Measurements from ENCODE around the gene PPWD1. TPM values are rescaled to one million over a fixed set of nuclear protein-coding genes. Genes with fewer than 3 reads are reported as not detected.

The PPWD1 gene
- polyA plus RNA-seq, 1 donor from 2014 or later = 121 TPM

DNA sequence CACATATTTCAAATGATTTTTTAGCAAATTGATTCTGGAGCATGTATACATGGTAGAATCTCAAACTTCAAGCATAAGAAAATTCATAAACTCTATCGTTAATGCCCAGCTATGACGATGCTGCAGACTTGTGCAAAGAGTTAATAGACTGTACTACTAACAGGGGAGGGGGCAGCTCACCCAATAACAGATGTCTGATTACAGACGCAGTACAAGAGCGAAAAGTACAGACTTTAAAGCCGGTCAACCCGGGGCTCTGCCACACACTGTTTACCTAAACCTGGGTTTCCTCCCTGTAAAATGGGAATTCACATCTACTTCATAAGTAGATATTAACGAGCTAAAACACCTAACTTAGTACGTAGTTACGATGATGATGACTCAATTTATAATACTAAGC lies 60.4 kb downstream of the PPWD1 start:
- peak overlapping the region; percentile 98 for H3K4me3 ChIP-seq (ENCODE audit: low read length)
- H3F3A ChIP-seq (ENCODE audit: insufficient read depth, low read length, poor library complexity, severe bottlenecking) = peaks cover 4% of the 10 kb centered on the region
- TF ChIP-seq EZH2 (IDR thresholded peaks at IDR 0.05; ENCODE audit: borderline replicate concordance, insufficient read depth, low read length, poor library complexity, severe bottlenecking) (no peak), TAF1 (IDR thresholded peaks at IDR 0.05; ENCODE audit: low read depth) (no peak), POLR2AphosphoS5 (IDR thresholded peaks at IDR 0.05) (no peak), EP300 (conservative IDR thresholded peaks at IDR 0.05; ENCODE audit: poor library complexity, severe bottlenecking) (no peak), SMC3 (conservative IDR thresholded peaks at IDR 0.05; ENCODE audit: poor library complexity) (no peak), MXI1 (conservative IDR thresholded peaks at IDR 0.05; ENCODE audit: poor library complexity, severe bottlenecking) (no peak), RAD21 (conservative IDR thresholded peaks at IDR 0.05) (no peak)
- TF ChIP-seq, protein P1, sequence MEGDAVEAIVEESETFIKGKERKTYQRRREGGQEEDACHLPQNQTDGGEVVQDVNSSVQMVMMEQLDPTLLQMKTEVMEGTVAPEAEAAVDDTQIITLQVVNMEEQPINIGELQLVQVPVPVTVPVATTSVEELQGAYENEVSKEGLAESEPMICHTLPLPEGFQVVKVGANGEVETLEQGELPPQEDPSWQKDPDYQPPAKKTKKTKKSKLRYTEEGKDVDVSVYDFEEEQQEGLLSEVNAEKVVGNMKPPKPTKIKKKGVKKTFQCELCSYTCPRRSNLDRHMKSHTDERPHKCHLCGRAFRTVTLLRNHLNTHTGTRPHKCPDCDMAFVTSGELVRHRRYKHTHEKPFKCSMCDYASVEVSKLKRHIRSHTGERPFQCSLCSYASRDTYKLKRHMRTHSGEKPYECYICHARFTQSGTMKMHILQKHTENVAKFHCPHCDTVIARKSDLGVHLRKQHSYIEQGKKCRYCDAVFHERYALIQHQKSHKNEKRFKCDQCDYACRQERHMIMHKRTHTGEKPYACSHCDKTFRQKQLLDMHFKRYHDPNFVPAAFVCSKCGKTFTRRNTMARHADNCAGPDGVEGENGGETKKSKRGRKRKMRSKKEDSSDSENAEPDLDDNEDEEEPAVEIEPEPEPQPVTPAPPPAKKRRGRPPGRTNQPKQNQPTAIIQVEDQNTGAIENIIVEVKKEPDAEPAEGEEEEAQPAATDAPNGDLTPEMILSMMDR (IDR thresholded peaks at IDR 0.05; ENCODE audit: poor library complexity, severe bottlenecking) = no peak
- TF ChIP-seq, protein P2, sequence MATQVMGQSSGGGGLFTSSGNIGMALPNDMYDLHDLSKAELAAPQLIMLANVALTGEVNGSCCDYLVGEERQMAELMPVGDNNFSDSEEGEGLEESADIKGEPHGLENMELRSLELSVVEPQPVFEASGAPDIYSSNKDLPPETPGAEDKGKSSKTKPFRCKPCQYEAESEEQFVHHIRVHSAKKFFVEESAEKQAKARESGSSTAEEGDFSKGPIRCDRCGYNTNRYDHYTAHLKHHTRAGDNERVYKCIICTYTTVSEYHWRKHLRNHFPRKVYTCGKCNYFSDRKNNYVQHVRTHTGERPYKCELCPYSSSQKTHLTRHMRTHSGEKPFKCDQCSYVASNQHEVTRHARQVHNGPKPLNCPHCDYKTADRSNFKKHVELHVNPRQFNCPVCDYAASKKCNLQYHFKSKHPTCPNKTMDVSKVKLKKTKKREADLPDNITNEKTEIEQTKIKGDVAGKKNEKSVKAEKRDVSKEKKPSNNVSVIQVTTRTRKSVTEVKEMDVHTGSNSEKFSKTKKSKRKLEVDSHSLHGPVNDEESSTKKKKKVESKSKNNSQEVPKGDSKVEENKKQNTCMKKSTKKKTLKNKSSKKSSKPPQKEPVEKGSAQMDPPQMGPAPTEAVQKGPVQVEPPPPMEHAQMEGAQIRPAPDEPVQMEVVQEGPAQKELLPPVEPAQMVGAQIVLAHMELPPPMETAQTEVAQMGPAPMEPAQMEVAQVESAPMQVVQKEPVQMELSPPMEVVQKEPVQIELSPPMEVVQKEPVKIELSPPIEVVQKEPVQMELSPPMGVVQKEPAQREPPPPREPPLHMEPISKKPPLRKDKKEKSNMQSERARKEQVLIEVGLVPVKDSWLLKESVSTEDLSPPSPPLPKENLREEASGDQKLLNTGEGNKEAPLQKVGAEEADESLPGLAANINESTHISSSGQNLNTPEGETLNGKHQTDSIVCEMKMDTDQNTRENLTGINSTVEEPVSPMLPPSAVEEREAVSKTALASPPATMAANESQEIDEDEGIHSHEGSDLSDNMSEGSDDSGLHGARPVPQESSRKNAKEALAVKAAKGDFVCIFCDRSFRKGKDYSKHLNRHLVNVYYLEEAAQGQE (IDR thresholded peaks at IDR 0.05; ENCODE audit: borderline replicate concordance) = no peak
- no peaks in the 10 kb centered on the region for H3K9me2 ChIP-seq (ENCODE audit: insufficient read depth, low read length)
- peak overlapping the region; percentile 93 for H3K27ac ChIP-seq (ENCODE audit: low read length)
- H4K20me1 ChIP-seq (ENCODE audit: insufficient read depth) = no peaks in the 10 kb centered on the region
- peak overlapping the region; percentile 75 for H3K4me2 ChIP-seq (ENCODE audit: low read length)
- no peaks in the 10 kb centered on the region for H3K9me3 ChIP-seq (ENCODE audit: low read length)
- peaks cover 83% of the 10 kb centered on the region for H3K79me2 ChIP-seq (replicated peaks; ENCODE audit: insufficient read depth, low read length)
- peak overlapping the region; percentile 97 for H3K9ac ChIP-seq (ENCODE audit: low read length)
- no peaks in the 10 kb centered on the region for H3K27me3 ChIP-seq (ENCODE audit: insufficient read depth, low read depth, low read length)
- no peaks in the 10 kb centered on the region for H3K36me3 ChIP-seq (ENCODE audit: insufficient read depth, low read length)
- peak overlapping the region; percentile 93 for H2AFZ ChIP-seq (ENCODE audit: low read depth, low read length)

DNA sequence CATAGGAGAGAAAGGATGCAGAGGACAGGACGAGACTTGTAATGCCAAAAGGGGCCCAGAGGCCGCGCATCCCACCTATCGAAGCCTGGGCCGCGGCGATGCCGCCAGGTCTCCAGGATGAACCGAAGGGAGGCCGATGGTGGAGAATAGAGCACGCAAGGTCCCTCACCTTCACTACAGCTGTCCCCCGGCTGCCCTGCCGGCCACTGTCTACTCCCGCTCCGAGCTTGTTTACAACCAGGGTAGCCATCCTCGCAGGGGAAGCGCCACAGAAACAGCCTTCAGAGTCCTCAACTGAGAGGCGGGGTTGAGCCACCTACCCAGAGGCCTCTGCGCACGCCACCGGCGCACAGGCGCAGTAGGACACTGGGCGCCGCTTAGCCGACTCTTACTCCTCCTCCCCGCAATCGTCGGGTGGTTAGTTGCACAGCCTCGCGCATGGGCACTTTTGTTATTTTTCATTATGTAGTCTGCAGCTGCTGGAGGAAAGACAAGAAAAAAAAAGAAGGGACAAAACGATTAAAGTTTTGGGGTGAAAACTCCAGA lies 61.0 kb downstream of the PPWD1 start, which contains the start of gene TRIM23:
Gene TRIM23 (minus strand): TSS at position 309 of the 546 bp plus-strand sequence. CDS start 59 bp downstream, at position 250.
- Histone ChIP-seq H3K79me2 (replicated peaks; ENCODE audit: insufficient read depth, low read length) (peaks cover 83% of the 10 kb centered on the region), H3F3A (ENCODE audit: insufficient read depth, low read length, poor library complexity, severe bottlenecking) (peaks cover 4% of the 10 kb centered on the region), H3K4me2 (ENCODE audit: low read length) (peak within 1 kb of the TSS; percentile 99), H3K4me3 (ENCODE audit: low read length) (peak within 1 kb of the TSS; percentile 98), H3K9me2 (ENCODE audit: insufficient read depth, low read length) (no peaks in the 10 kb centered on the region), H3K36me3 (ENCODE audit: insufficient read depth, low read length) (no peaks in the 10 kb centered on the region), H3K27ac (ENCODE audit: low read length) (peak within 1 kb of the TSS; percentile 93), H4K20me1 (ENCODE audit: insufficient read depth) (no peaks in the 10 kb centered on the region), H3K27me3 (ENCODE audit: insufficient read depth, low read depth, low read length) (no peaks in the 10 kb centered on the region), H3K9ac (ENCODE audit: low read length) (peak within 1 kb of the TSS; percentile 97), H2AFZ (ENCODE audit: low read depth, low read length) (peak within 1 kb of the TSS; percentile 98), H3K9me3 (ENCODE audit: low read length) (no peaks in the 10 kb centered on the region)
- peak; percentile 63 for TF ChIP-seq MXI1 (conservative IDR thresholded peaks at IDR 0.05; ENCODE audit: poor library complexity, severe bottlenecking)
- no peak for TF ChIP-seq RAD21 (conservative IDR thresholded peaks at IDR 0.05)
- TF ChIP-seq TAF1 (IDR thresholded peaks at IDR 0.05; ENCODE audit: low read depth) = peak; percentile 34
- peak; percentile 94 for TF ChIP-seq POLR2AphosphoS5 (IDR thresholded peaks at IDR 0.05)
- no peak for TF ChIP-seq EZH2 (IDR thresholded peaks at IDR 0.05; ENCODE audit: borderline replicate concordance, insufficient read depth, low read length, poor library complexity, severe bottlenecking)
- TF ChIP-seq, protein P1 (IDR thresholded peaks at IDR 0.05; ENCODE audit: poor library complexity, severe bottlenecking) = peak; percentile 46
- TF ChIP-seq, protein P2 (IDR thresholded peaks at IDR 0.05; ENCODE audit: borderline replicate concordance) = peak; percentile 34
- TF ChIP-seq EP300 (conservative IDR thresholded peaks at IDR 0.05; ENCODE audit: poor library complexity, severe bottlenecking) = peak; percentile 9
- TF ChIP-seq SMC3 (conservative IDR thresholded peaks at IDR 0.05; ENCODE audit: poor library complexity) = peak; percentile 55

Data from neural cell (in vitro differentiated cells).